PC-9 (cell line): ENCODE measurements around the gene SMIM28. TPM values are rescaled to one million over a fixed set of nuclear protein-coding genes. Genes with fewer than 3 reads are reported as not detected.

ENCODE experiments used
- BruUV-seq: library from RNA; stranded (reverse); fragments of 400-500 nt; replicated peaks from 2 replicates; lab custom pipeline; 2021; lab: Mats Ljungman, UMichigan
- CTCF ChIA-PET: fragments of 300-600 bp; sonication (Branson Sonifier 250); formaldehyde crosslinking; loops from one replicate; lab custom pipeline; 2022; ENCODE audit warnings: antibody characterized with exemption; lab: Charles Lee
- POLR2A ChIA-PET: fragments of 300-600 bp; sonication (Branson Sonifier 250); formaldehyde crosslinking; loops from one replicate; lab custom pipeline; 2022; ENCODE audit warnings: antibody characterized with exemption; ENCODE audit not compliant: unreplicated experiment; lab: Charles Lee
- DNase-seq, 2 experiments: peaks; one replicate each; pipeline versions ENCODE4 v3.0.0 to v3.0.0-alpha.2; 2015 to 2022; ENCODE audit warnings: mixed read lengths in 1 of 2
- H2AFZ ChIP-seq: fragments of 200-600 bp; sonication (generic); 2 replicates; pipeline ENCODE4 v1.8.1; 2017; ENCODE audit warnings: antibody characterized with exemption
- H3F3A ChIP-seq: fragments of 200-600 bp; sonication (generic); 2 replicates; pipeline ENCODE4 v1.8.1; 2017; ENCODE audit warnings: antibody characterized with exemption, mild to moderate bottlenecking, low read depth; ENCODE audit not compliant: insufficient read depth
- H3K27ac ChIP-seq: fragments of 200-600 bp; sonication (generic); 2 replicates; pipeline ENCODE4 v1.6.1; 2016; ENCODE audit warnings: mixed run types
- H3K27me3 ChIP-seq: fragments of 200-600 bp; sonication (generic); 2 replicates; pipeline ENCODE4 v1.6.1; 2016; ENCODE audit warnings: low read depth, mixed run types; ENCODE audit not compliant: insufficient read depth
- H3K36me3 ChIP-seq: fragments of 200-600 bp; sonication (generic); 2 replicates; pipeline ENCODE4 v1.6.1; 2016; ENCODE audit warnings: low read depth, mixed run types
- H3K4me1 ChIP-seq: fragments of 200-600 bp; sonication (generic); replicated peaks from 2 replicates; pipeline ENCODE4 v1.6.1; 2016; ENCODE audit warnings: mixed run types; ENCODE audit not compliant: insufficient read depth
- H3K4me2 ChIP-seq: fragments of 200-600 bp; sonication (generic); 2 replicates; pipeline ENCODE4 v1.6.1; 2017; ENCODE audit warnings: mixed run types
- H3K4me3 ChIP-seq: fragments of 200-600 bp; sonication (generic); 2 replicates; pipeline ENCODE4 v1.6.1; 2016; ENCODE audit warnings: mixed run types
- H3K79me2 ChIP-seq: fragments of 200-600 bp; sonication (generic); 2 replicates; pipeline ENCODE4 v1.6.1; 2017; ENCODE audit warnings: low read depth, mixed run types
- H3K9me2 ChIP-seq: fragments of 200-600 bp; sonication (generic); 2 replicates; pipeline ENCODE4 v1.8.1; 2017; ENCODE audit warnings: mild to moderate bottlenecking; ENCODE audit not compliant: insufficient read depth
- H3K9me3 ChIP-seq: fragments of 200-600 bp; sonication (generic); 2 replicates; pipeline ENCODE4 v1.8.1; 2016; ENCODE audit warnings: low read depth; ENCODE audit not compliant: insufficient read depth
- H4K20me1 ChIP-seq: fragments of 200-600 bp; sonication (generic); 2 replicates; pipeline ENCODE4 v1.8.1; 2017; ENCODE audit not compliant: insufficient read depth
- EZH2 ChIP-seq: fragments of 200-600 bp; sonication (generic); IDR thresholded peaks from 2 replicates; pipeline ENCODE4 v1.8.0; 2017; ENCODE audit warnings: antibody characterized with exemption, low read depth
- intact Hi-C: fragments of 100-400 bp; cut with micrococcal nuclease; formaldehyde crosslinking; loops from one replicate; pipeline ENCODE4 v1.10.0; 2022; ENCODE audit not compliant: unreplicated experiment
- total RNA-seq: library from RNA; stranded (reverse); gene quantifications from 2 replicates; pipeline ENCODE4 v1.2.3, GENCODE V29; 2021
- TF ChIP-seq, protein P1 (sequence below): fragments of 200-600 bp; sonication (generic); conservative IDR thresholded peaks from 2 replicates; pipeline ENCODE4 v1.6.1; 2017; ENCODE audit warnings: mixed run types, antibody characterized with exemption, mild to moderate bottlenecking, moderate library complexity

SMIM28 gene
- total RNA-seq, 1 experiment from 2014 or later, result not detected

DNA sequence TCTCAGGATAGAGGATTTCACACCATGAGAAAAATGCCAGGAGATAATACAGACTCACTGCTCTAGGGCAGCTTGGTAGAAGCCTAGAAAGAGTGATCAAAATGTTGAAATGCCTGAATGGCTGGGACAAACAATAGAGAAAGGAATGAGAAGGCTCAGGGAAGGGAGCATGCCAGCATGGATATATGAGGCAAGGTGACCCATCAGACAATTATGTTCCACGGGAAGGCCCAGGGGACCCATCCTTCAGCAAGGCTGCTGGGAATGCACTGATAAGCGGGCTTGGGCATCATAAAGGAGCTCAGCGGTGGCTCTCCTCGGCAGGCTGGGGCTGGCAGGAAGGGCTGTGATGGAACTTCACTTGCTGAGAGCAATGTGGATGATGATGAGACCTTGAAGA is 38.5 kb downstream of the SMIM28 start:
- Histone ChIP-seq H3K4me2 (no peak overlapping the region), H3K4me3 (no peak overlapping the region), H3K9me2 (no peaks in the 10 kb centered on the region), H3K27me3 (no peaks in the 10 kb centered on the region), H3K36me3 (peaks cover 28% of the 10 kb centered on the region), H3K4me1 (peaks cover 12% of the 10 kb centered on the region), H3K9me3 (no peaks in the 10 kb centered on the region; the same call in 1 of the 2 replicates), H2AFZ (no peak overlapping the region), H3K79me2 (no peaks in the 10 kb centered on the region), H3K27ac (no peak overlapping the region), H4K20me1 (no peaks in the 10 kb centered on the region), H3F3A (peaks cover 10% of the 10 kb centered on the region)
- ChIA-PET POLR2A (no interaction called here), CTCF (interaction anchor here (0.6 kb wide), 1 partner anchor 49 kb away, joined by 3 read pairs; no protein-coding TSS in a partner anchor)
- TF ChIP-seq, protein P1, sequence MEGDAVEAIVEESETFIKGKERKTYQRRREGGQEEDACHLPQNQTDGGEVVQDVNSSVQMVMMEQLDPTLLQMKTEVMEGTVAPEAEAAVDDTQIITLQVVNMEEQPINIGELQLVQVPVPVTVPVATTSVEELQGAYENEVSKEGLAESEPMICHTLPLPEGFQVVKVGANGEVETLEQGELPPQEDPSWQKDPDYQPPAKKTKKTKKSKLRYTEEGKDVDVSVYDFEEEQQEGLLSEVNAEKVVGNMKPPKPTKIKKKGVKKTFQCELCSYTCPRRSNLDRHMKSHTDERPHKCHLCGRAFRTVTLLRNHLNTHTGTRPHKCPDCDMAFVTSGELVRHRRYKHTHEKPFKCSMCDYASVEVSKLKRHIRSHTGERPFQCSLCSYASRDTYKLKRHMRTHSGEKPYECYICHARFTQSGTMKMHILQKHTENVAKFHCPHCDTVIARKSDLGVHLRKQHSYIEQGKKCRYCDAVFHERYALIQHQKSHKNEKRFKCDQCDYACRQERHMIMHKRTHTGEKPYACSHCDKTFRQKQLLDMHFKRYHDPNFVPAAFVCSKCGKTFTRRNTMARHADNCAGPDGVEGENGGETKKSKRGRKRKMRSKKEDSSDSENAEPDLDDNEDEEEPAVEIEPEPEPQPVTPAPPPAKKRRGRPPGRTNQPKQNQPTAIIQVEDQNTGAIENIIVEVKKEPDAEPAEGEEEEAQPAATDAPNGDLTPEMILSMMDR, result no peak
- TF ChIP-seq EZH2, result no peak
- no TSS peak for BruUV-seq
- intact Hi-C loops, result no loop called here
- DNase-seq, result no peak

DNA sequence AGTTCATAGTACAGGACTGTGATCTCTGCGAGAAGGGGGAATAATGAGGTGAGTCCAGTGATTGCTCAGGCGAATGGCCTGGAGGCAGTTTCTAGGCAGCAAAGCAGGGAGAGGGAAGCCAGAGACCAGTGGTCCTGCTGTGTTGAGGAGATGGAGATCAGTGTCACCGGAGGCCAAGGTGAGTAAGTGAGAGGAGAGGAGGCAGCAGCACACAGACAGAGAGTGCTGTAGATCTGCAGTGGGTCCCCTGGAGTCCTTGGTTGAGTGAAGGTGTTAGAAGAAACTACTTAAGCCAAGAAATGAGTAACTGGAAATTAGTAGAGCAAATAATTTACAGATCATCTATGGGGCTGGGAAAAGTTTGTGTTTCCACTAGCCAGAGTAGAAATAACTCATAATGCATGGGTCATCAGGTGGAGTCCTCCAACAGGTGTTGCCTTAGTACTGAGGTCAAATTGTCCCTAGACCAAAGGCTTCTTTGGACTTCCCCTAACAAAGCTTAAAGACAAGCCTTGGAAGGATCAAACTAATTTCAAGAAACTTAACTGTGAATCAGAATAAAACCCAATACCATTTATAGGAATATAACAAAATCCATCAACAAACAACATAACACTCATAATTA is 39.9 kb downstream of the SMIM28 start:
- Histone ChIP-seq H3K4me3 (no peak overlapping the region), H4K20me1 (no peaks in the 10 kb centered on the region), H3K4me2 (no peak overlapping the region), H3K27me3 (no peaks in the 10 kb centered on the region), H3K9me2 (no peaks in the 10 kb centered on the region), H3K36me3 (peaks cover 18% of the 10 kb centered on the region), H3K27ac (no peak overlapping the region), H2AFZ (no peak overlapping the region), H3K79me2 (no peaks in the 10 kb centered on the region), H3F3A (no peaks in the 10 kb centered on the region), H3K9me3 (no peaks in the 10 kb centered on the region; the same call in 1 of the 2 replicates), H3K4me1 (peaks cover under 1% of the 10 kb centered on the region; the same call in 1 of the 2 replicates)
- ChIA-PET CTCF (no interaction called here), POLR2A (no interaction called here)
- BruUV-seq, result no TSS peak
- no peak for TF ChIP-seq EZH2
- TF ChIP-seq, protein P1, result no peak
- intact Hi-C loops, result no loop called here
- no peak for DNase-seq

DNA sequence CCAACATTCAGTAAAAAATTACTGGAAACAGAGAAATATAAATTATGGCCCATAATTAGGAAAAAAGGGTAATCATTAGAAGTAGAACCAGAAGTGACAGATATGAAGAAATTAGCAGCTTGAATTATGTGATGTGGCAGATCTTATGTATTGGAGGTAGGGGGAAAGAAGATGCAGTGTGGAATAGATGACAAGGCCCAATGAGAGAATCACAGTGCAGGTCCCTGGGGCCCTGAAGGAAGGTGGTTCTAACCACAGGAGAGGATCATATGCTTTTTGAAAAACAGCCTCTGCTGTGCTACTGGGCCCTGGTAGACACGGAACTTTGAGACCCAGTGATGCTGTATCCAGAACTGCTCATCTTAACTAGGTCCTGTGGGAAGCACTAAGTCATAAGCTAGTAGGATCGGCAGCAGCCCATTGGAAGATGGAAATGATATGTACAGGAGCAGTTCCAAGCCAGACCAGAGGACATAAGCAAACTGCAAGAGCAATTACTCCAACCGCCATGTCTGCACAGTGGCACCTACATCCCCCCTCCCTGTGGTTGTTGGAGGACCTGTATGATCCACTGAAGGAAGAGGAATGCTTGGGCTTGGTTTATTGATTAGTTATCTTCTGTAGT is 40.5 kb downstream of the SMIM28 start:
- ChIA-PET CTCF (no interaction called here), POLR2A (no interaction called here)
- TF ChIP-seq EZH2, result no peak
- TF ChIP-seq, protein P1, result no peak
- Histone ChIP-seq H3K4me2 (no peak overlapping the region), H3K27ac (no peak overlapping the region), H3K79me2 (no peaks in the 10 kb centered on the region), H4K20me1 (no peaks in the 10 kb centered on the region), H3K4me1 (peaks cover 7% of the 10 kb centered on the region; the same call in 1 of the 2 replicates), H2AFZ (no peak overlapping the region), H3K36me3 (peaks cover 12% of the 10 kb centered on the region), H3K9me3 (no peaks in the 10 kb centered on the region; the same call in 1 of the 2 replicates), H3K9me2 (no peaks in the 10 kb centered on the region), H3K4me3 (no peak overlapping the region), H3F3A (peaks cover 5% of the 10 kb centered on the region), H3K27me3 (no peaks in the 10 kb centered on the region)
- DNase-seq, result no peak
- intact Hi-C loops, result no loop called here
- no TSS peak for BruUV-seq
